GM12878 (cell line): ENCODE data around the gene HSPA2. TPM values are rescaled to one million over a fixed set of nuclear protein-coding genes. Genes with fewer than 3 reads are reported as not detected.

Experiments
- CBX3 ChIP-seq: fragments of 200-600 bp; sonication (generic); IDR thresholded peaks from 2 replicates; pipeline ENCODE4 v1.6.1; 2016; ENCODE audit warnings: low read depth, borderline replicate concordance
- CHD1 ChIP-seq: IDR thresholded peaks from 2 replicates; pipeline ENCODE4 v1.6.1; 2012; ENCODE audit warnings: low read depth, low read length, improper control_type of control experiment
- DPF2 ChIP-seq: fragments of 450-650 bp; IDR thresholded peaks from 2 replicates; pipeline ENCODE4 v1.6.1; 2017; ENCODE audit warnings: mild to moderate bottlenecking
- IKZF1 ChIP-seq: fragments of 450-650 bp; conservative IDR thresholded peaks from 2 replicates; pipeline ENCODE4 v1.6.1; 2017; ENCODE audit warnings: antibody characterized with exemption, mild to moderate bottlenecking
- NFYB ChIP-seq: IDR thresholded peaks from 2 replicates; pipeline ENCODE4 v1.6.1; 2011; ENCODE audit warnings: low read depth, mild to moderate bottlenecking, low read length, improper control_type of control experiment, moderate library complexity; ENCODE audit not compliant: insufficient read depth
- PML ChIP-seq: IDR thresholded peaks from 2 replicates; pipeline ENCODE4 v1.6.1; 2012; ENCODE audit warnings: low read length, inconsistent platforms
- ZNF207 ChIP-seq: fragments of 450-650 bp; IDR thresholded peaks from 2 replicates; pipeline ENCODE4 v1.6.1; 2014; ENCODE audit warnings: antibody characterized with exemption, mild to moderate bottlenecking, borderline replicate concordance
- polyA plus RNA-seq, 11 experiments: library from polyadenylated mRNA; depleted of rRNA in 4 of 11; unstranded in 6 of 11; stranded (reverse) in 5 of 11; fragments of >200 nt; fragmentation: Nextera tagmentation in 4 of 11; fragmentation: Illumina TruSeq in 1 of 11; extraction: Ambion mirVana in 4 of 11; extraction: Trizol in 1 of 11; gene quantifications; 1 replicate in 1 of 11; 2 replicates in 10 of 11; pipeline versions ENCODE4 v1.2.1 to v1.2.3, GENCODE V29; 2011 to 2016; ENCODE audit warnings: inconsistent platforms in 2 of 11, missing spikeins in 2 of 11, low read depth in 1 of 11
- total RNA-seq, 4 experiments: library from RNA; depleted of rRNA in 3 of 4; stranded (reverse); fragments of >200 nt in 3 of 4; fragmentation: Illumina TruSeq in 1 of 4; extraction: Trizol in 1 of 4; gene quantifications; 2 replicates each; pipeline versions ENCODE4 v1.2.1 to v1.2.3, GENCODE V29; 2013 to 2021
- TF ChIP-seq, protein P1 (sequence below): fragments of 450-650 bp; IDR thresholded peaks from 2 replicates; pipeline ENCODE4 v1.6.1; 2014; ENCODE audit warnings: mild to moderate bottlenecking
- TF ChIP-seq, protein P2 (sequence below), 3 experiments: IDR thresholded peaks in 2 of 3; conservative IDR thresholded peaks in 1 of 3; 2 replicates each; pipeline ENCODE4 v1.5.1; 2011; ENCODE audit warnings: low read depth in 3 of 3, low read length in 3 of 3, mild to moderate bottlenecking in 3 of 3, control low read depth in 2 of 3, moderate library complexity in 2 of 3, inconsistent platforms in 1 of 3, mixed read lengths in 1 of 3; ENCODE audit not compliant: control insufficient read depth in 2 of 3, insufficient read depth in 1 of 3; ENCODE audit errors: extremely low read depth in 1 of 3
- TF ChIP-seq, protein P3 (sequence below): IDR thresholded peaks from 2 replicates; pipeline ENCODE4 v1.6.1; 2012; ENCODE audit warnings: low read depth, low read length, improper control_type of control experiment

HSPA2 gene
- total and polyA plus RNA-seq, 10 of the 15 experiments (the other 5 are each of a cell fraction or from before 2014, with no cell fraction given), result 0.02 to 1.2 (median 0.65) TPM

DNA sequence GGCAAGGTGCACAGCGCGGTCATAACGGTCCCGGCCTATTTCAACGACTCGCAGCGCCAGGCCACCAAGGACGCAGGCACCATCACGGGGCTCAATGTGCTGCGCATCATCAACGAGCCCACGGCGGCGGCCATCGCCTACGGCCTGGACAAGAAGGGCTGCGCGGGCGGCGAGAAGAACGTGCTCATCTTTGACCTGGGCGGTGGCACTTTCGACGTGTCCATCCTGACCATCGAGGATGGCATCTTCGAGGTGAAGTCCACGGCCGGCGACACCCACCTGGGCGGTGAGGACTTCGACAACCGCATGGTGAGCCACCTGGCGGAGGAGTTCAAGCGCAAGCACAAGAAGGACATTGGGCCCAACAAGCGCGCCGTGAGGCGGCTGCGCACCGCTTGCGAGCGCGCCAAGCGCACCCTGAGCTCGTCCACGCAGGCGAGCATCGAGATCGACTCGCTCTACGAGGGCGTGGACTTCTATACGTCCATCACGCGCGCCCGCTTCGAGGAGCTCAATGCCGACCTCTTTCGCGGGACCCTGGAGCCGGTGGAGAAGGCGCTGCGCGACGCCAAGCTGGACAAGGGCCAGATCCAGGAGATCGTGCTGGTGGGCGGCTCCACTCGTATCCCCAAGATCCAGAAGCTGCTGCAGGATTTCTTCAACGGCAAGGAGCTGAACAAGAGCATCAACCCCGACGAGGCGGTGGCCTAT, 875 bp downstream of the HSPA2 start (continued):
- TF ChIP-seq IKZF1, result no peak
- TF ChIP-seq, protein P1, sequence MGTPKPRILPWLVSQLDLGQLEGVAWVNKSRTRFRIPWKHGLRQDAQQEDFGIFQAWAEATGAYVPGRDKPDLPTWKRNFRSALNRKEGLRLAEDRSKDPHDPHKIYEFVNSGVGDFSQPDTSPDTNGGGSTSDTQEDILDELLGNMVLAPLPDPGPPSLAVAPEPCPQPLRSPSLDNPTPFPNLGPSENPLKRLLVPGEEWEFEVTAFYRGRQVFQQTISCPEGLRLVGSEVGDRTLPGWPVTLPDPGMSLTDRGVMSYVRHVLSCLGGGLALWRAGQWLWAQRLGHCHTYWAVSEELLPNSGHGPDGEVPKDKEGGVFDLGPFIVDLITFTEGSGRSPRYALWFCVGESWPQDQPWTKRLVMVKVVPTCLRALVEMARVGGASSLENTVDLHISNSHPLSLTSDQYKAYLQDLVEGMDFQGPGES, result no peak
- TF ChIP-seq CHD1, result no peak
- TF ChIP-seq, protein P2, sequence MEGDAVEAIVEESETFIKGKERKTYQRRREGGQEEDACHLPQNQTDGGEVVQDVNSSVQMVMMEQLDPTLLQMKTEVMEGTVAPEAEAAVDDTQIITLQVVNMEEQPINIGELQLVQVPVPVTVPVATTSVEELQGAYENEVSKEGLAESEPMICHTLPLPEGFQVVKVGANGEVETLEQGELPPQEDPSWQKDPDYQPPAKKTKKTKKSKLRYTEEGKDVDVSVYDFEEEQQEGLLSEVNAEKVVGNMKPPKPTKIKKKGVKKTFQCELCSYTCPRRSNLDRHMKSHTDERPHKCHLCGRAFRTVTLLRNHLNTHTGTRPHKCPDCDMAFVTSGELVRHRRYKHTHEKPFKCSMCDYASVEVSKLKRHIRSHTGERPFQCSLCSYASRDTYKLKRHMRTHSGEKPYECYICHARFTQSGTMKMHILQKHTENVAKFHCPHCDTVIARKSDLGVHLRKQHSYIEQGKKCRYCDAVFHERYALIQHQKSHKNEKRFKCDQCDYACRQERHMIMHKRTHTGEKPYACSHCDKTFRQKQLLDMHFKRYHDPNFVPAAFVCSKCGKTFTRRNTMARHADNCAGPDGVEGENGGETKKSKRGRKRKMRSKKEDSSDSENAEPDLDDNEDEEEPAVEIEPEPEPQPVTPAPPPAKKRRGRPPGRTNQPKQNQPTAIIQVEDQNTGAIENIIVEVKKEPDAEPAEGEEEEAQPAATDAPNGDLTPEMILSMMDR (IDR thresholded peaks at IDR 0.05 in 2 of 3, conservative IDR thresholded peaks at IDR 0.05 in 1 of 3; ENCODE audit: control insufficient read depth in 2 of 3, extremely low read depth in 1 of 3, insufficient read depth in 1 of 3, low read depth in 3 of 3, low read length in 3 of 3), result no peak
- TF ChIP-seq NFYB, result no peak
- TF ChIP-seq CBX3, result no peak
- TF ChIP-seq DPF2, result no peak
- no peak for TF ChIP-seq PML
- TF ChIP-seq, protein P3, sequence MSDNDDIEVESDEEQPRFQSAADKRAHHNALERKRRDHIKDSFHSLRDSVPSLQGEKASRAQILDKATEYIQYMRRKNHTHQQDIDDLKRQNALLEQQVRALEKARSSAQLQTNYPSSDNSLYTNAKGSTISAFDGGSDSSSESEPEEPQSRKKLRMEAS, result no peak
- TF ChIP-seq ZNF207, result no peak
